ENCODE results near the gene ACKR2.

Gene ACKR2

DNA sequence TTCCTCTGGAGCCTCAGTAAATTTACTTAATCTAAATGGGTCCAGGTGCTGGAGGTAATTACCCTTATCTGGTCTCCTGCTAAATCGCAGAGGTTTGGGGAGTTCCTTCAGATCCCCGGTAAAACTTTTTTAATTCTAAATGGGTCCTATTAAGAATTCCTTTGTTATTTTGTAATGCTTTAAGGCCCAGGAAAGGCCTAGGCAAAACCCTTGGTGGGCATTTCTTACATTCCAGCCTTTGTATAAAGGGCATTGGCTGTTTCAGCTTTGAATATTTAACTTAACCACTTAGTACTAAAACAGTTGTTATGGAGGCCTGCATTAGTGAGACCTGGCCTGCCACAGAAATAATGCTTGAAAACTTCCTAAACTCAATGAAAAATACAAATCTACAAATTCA is 81.8 kb downstream of the ACKR2 start:
- Histone ChIP-seq H3K4me3 (ENCODE audit: low read length) (no peak overlapping the region), H3K27me3 (ENCODE audit: control insufficient read depth, low read length) (peaks cover 3% of the 10 kb centered on the region; the same call in 1 of the 2 replicates)

DNA sequence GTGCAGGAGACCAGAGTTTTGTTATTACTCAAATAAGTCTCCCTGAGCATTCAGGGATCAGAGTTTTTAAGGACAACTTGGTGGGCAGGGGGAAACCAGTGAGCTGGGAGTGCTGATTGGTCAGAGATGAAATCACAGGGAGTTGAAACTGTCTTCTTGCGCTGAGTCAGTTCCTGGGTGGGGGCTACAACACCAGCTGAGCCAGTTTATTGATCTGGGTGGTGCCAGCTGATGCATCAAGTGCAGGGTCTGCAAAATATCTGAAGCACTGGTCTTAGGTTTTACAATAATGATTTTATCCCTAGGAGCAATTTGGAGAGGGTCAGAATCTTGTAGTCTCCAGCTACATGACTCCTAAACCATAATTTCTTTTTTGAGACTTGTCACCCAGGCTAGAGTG is 82.9 kb downstream of the ACKR2 start:
- Histone ChIP-seq H3K27me3 (ENCODE audit: control insufficient read depth, low read length) (peaks cover 3% of the 10 kb centered on the region; the same call in 1 of the 2 replicates), H3F3A (ENCODE audit: control insufficient read depth, insufficient read depth) (no peaks in the 10 kb centered on the region), H3K4me3 (ENCODE audit: low read length) (no peak overlapping the region), H3K4me1 (ENCODE audit: control insufficient read depth, low read length) (no peaks in the 10 kb centered on the region), H3K9me3 (ENCODE audit: control insufficient read depth, insufficient read depth, low read length) (no peaks in the 10 kb centered on the region), H3K4me2 (ENCODE audit: low read length) (no peak overlapping the region), H3K9me2 (replicated peaks; ENCODE audit: control insufficient read depth, low read length) (no peaks in the 10 kb centered on the region), H4K20me1 (ENCODE audit: control insufficient read depth, insufficient read depth, low read depth, low read length) (no peaks in the 10 kb centered on the region), H3K36me3 (ENCODE audit: control insufficient read depth, low read length) (no peaks in the 10 kb centered on the region), H3K79me2 (ENCODE audit: control insufficient read depth, low read length) (no peaks in the 10 kb centered on the region), H3K27ac (ENCODE audit: low read depth, low read length) (no peak overlapping the region)
- TF ChIP-seq, protein P1, sequence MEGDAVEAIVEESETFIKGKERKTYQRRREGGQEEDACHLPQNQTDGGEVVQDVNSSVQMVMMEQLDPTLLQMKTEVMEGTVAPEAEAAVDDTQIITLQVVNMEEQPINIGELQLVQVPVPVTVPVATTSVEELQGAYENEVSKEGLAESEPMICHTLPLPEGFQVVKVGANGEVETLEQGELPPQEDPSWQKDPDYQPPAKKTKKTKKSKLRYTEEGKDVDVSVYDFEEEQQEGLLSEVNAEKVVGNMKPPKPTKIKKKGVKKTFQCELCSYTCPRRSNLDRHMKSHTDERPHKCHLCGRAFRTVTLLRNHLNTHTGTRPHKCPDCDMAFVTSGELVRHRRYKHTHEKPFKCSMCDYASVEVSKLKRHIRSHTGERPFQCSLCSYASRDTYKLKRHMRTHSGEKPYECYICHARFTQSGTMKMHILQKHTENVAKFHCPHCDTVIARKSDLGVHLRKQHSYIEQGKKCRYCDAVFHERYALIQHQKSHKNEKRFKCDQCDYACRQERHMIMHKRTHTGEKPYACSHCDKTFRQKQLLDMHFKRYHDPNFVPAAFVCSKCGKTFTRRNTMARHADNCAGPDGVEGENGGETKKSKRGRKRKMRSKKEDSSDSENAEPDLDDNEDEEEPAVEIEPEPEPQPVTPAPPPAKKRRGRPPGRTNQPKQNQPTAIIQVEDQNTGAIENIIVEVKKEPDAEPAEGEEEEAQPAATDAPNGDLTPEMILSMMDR (IDR thresholded peaks at IDR 0.05; ENCODE audit: low read depth, low read length, poor library complexity, severe bottlenecking): no peak
- no peak for TF ChIP-seq EZH2phosphoT487 (IDR thresholded peaks at IDR 0.05; ENCODE audit: borderline replicate concordance, low read length)

More for the DNA sequence above, 81.8 kb downstream of the ACKR2 start:
- Histone ChIP-seq H3K4me1 (ENCODE audit: control insufficient read depth, low read length) (no peaks in the 10 kb centered on the region), H3F3A (ENCODE audit: control insufficient read depth, insufficient read depth) (no peaks in the 10 kb centered on the region), H3K36me3 (ENCODE audit: control insufficient read depth, low read length) (no peaks in the 10 kb centered on the region), H3K79me2 (ENCODE audit: control insufficient read depth, low read length) (no peaks in the 10 kb centered on the region), H3K9me3 (ENCODE audit: control insufficient read depth, insufficient read depth, low read length) (no peaks in the 10 kb centered on the region), H3K27ac (ENCODE audit: low read depth, low read length) (no peak overlapping the region), H3K9me2 (replicated peaks; ENCODE audit: control insufficient read depth, low read length) (no peaks in the 10 kb centered on the region), H4K20me1 (ENCODE audit: control insufficient read depth, insufficient read depth, low read depth, low read length) (no peaks in the 10 kb centered on the region), H3K4me2 (ENCODE audit: low read length) (no peak overlapping the region)
- TF ChIP-seq, protein P1 (IDR thresholded peaks at IDR 0.05; ENCODE audit: low read depth, low read length, poor library complexity, severe bottlenecking): no peak
- no peak for TF ChIP-seq EZH2phosphoT487 (IDR thresholded peaks at IDR 0.05; ENCODE audit: borderline replicate concordance, low read length)

DNA sequence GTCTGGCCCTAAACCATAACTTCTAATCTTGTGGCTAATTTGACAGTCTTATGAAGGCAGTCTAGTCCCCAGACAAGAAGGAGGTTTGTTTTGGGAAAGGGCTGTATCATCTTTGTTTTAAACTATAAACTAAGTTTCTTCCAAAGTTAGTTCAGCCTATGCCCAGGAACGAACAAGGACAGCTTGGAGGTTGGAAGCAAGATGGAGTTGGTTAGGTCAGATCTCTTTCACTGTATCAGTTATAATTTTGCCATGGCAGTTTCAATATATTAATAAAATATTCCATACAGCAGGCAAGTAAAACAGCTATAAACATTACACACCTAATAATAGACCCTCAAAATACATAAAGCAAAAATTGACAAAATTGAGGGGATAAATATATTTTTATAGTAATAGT is 83.6 kb downstream of the ACKR2 start:
- Histone ChIP-seq H3K9me3 (ENCODE audit: control insufficient read depth, insufficient read depth, low read length) (no peaks in the 10 kb centered on the region), H3K9me2 (replicated peaks; ENCODE audit: control insufficient read depth, low read length) (no peaks in the 10 kb centered on the region), H4K20me1 (ENCODE audit: control insufficient read depth, insufficient read depth, low read depth, low read length) (no peaks in the 10 kb centered on the region), H3F3A (ENCODE audit: control insufficient read depth, insufficient read depth) (no peaks in the 10 kb centered on the region), H3K4me1 (ENCODE audit: control insufficient read depth, low read length) (no peaks in the 10 kb centered on the region), H3K4me2 (ENCODE audit: low read length) (no peak overlapping the region), H3K4me3 (ENCODE audit: low read length) (no peak overlapping the region), H3K27ac (ENCODE audit: low read depth, low read length) (no peak overlapping the region), H3K79me2 (ENCODE audit: control insufficient read depth, low read length) (no peaks in the 10 kb centered on the region), H3K27me3 (ENCODE audit: control insufficient read depth, low read length) (peaks cover 3% of the 10 kb centered on the region; the same call in 1 of the 2 replicates), H3K36me3 (ENCODE audit: control insufficient read depth, low read length) (no peaks in the 10 kb centered on the region)
- no peak for TF ChIP-seq EZH2phosphoT487 (IDR thresholded peaks at IDR 0.05; ENCODE audit: borderline replicate concordance, low read length)
- TF ChIP-seq, protein P1 (IDR thresholded peaks at IDR 0.05; ENCODE audit: low read depth, low read length, poor library complexity, severe bottlenecking): no peak

Measured in DOHH2 (cell line).